Tibial nerve (tissue), 4 donors: ENCODE data around the gene FANCG. TPM values are rescaled to one million over a fixed set of nuclear protein-coding genes. Genes with fewer than 3 reads are reported as not detected.

Experiments
- DNase-seq, 2 donors: peaks; one replicate each; pipeline ENCODE4 v3.0.0-alpha.2; 2019; ENCODE audit warnings: low spot score in 2 of 2
- H3K27ac ChIP-seq, 4 donors: fragments of 200-600 bp; sonication (generic) in 3 of 4; one replicate each; pipeline ENCODE4 v1.5.1; 2017 to 2019; ENCODE audit warnings: mild to moderate bottlenecking in 1 of 4
- H3K27me3 ChIP-seq, 2 donors: fragments of 200-600 bp; sonication (generic) in 1 of 2; one replicate each; pipeline versions ENCODE4 v1.5.1 to v1.6.0; 2017 to 2019
- H3K36me3 ChIP-seq, 3 donors: fragments of 200-600 bp; sonication (generic); one replicate each; pipeline ENCODE4 v1.5.1; 2018 to 2019
- H3K4me1 ChIP-seq, 4 donors: fragments of 200-600 bp; sonication (generic) in 3 of 4; one replicate each; pipeline ENCODE4 v1.5.1; 2017 to 2019
- H3K4me3 ChIP-seq, 4 donors: fragments of 200-600 bp; sonication (generic) in 3 of 4; one replicate each; pipeline ENCODE4 v1.5.1; 2017 to 2019; ENCODE audit warnings: mild to moderate bottlenecking in 1 of 4, moderate library complexity in 1 of 4
- H3K9me3 ChIP-seq, 4 donors: fragments of 200-600 bp; sonication (generic) in 3 of 4; one replicate each; pipeline ENCODE4 v1.5.1; 2017 to 2019
- CTCF ChIP-seq, 5 experiments: fragments of 200-600 bp in 3 of 5; fragments of 450-650 bp in 2 of 5; sonication (generic) in 3 of 5; IDR thresholded peaks; one replicate each; pipeline ENCODE4 v1.5.1; 2016 to 2019; ENCODE audit warnings: antibody characterized with exemption in 5 of 5, mild to moderate bottlenecking in 3 of 5, moderate library complexity in 2 of 5
- EP300 ChIP-seq, 2 donors: sonication (generic); formaldehyde crosslinking; IDR thresholded peaks; one replicate each; pipeline ENCODE4 v1.6.1; 2017; ENCODE audit warnings: antibody characterized with exemption in 2 of 2, mild to moderate bottlenecking in 1 of 2
- POLR2A ChIP-seq, 2 donors: fragments of 450-650 bp; IDR thresholded peaks; one replicate each; pipeline ENCODE4 v1.6.1; 2017; ENCODE audit warnings: antibody characterized with exemption in 2 of 2, mild to moderate bottlenecking in 2 of 2, moderate library complexity in 2 of 2
- WGBS, 2 donors: methylation state at CpG; one replicate each; pipeline ENCODE4 v1.1.5; 2018; 5-methylcytosine and 5-hydroxymethylcytosine counted together
- total RNA-seq, 4 donors: library from RNA; depleted of rRNA; stranded (reverse); fragments of >200 nt; gene quantifications; one replicate each; pipeline ENCODE4 v1.1.0, GENCODE V29; 2016

The FANCG gene
- 10 to 100 TPM; 14.4 to 30.8 (median 20.8) TPM for total RNA-seq

- TF ChIP-seq EP300 (IDR thresholded peaks at IDR 0.05), result peak; percentile 37 to 84
- peak in 1 of 2 donors; percentile 47 for TF ChIP-seq POLR2A (IDR thresholded peaks at IDR 0.05)
- no peak for TF ChIP-seq CTCF (IDR thresholded peaks at IDR 0.05)
- Histone ChIP-seq H3K9me3 (no peaks in the 10 kb centered on the region), H3K36me3 (peaks cover 0 to 25% (median 0%) of the 10 kb centered on the region in 3 donors), H3K27me3 (no peaks in the 10 kb centered on the region), H3K4me3 (peak within 1 kb of the TSS; percentile 62 to 93 (median 76)), H3K4me1 (peaks cover 0 to 23% (median 11%) of the 10 kb centered on the region in 4 donors), H3K27ac (peak within 1 kb of the TSS; percentile 61 to 89 (median 70))
- WGBS, 2 donors, result 0 to 1% methylated on average over 42 to 55 of the region's 67 CpGs
- DNase-seq, result peak; percentile 69 to 79
Measured at GRCh38 chr9:35079426-35080341, at the start of gene FANCG. Gene FANCG (minus strand): TSS chr9:35079942. CDS start chr9:35079524, 418 bp downstream.

DNA sequence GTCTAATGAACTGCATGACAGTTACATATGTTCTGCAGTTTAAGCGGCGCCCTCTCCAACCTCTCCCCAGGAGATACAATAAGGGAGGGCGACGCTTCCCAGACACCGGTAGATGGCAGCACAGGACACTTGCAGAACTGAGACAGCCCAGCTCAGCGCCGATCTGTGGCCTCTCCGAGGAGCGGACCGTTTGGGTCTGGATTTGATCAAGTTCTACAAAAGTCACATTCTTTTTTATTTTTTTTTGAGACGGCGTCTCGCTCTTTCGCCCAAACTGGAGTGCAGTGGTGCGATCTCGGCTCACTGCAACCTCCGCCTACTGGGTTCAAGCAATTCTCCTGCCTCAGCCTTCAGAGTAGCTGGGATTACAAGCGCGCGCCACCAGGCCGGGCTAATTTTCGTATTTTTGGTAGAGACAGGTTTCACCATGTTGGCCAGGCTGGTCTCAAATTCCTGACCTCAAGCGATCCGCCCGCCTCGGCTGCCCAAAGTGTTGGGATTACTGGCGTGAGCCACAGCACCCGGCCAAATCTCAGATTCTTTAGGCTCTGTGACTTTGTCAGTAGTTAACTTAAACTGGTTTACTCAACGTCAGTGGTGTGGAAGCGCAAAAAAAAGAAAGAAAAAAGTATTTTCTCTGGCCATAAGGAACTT lies 37.3 kb upstream of the FANCG start:
- no peaks in the 10 kb centered on the region for H3K36me3 ChIP-seq
- DNase-seq, result peak; percentile 80 to 94
- no peaks in the 10 kb centered on the region for H3K27me3 ChIP-seq
- 7 to 11% methylated on average over 30 of the region's 30 CpGs for WGBS, 2 donors
- peak overlapping the region; percentile 34 to 66 (median 54) for H3K4me3 ChIP-seq
- H3K27ac ChIP-seq, result peak overlapping the region; percentile 89 to 95 (median 90)
- peaks cover 0 to 50% (median 34%) of the 10 kb centered on the region in 4 donors for H3K4me1 ChIP-seq
- H3K9me3 ChIP-seq, result no peaks in the 10 kb centered on the region
- TF ChIP-seq CTCF (IDR thresholded peaks at IDR 0.05), result peak; percentile 85 to 93 (median 91)
- no peak for TF ChIP-seq EP300 (IDR thresholded peaks at IDR 0.05)
- TF ChIP-seq POLR2A (IDR thresholded peaks at IDR 0.05), result no peak

GRCh38 chr9:35116539-35116897 lies 36.8 kb upstream of the FANCG start:
- Histone ChIP-seq H3K4me1 (peaks cover 0 to 55% (median 36%) of the 10 kb centered on the region in 4 donors), H3K4me3 (peak overlapping the region; percentile 34 to 66 (median 54)), H3K27me3 (no peaks in the 10 kb centered on the region), H3K9me3 (no peaks in the 10 kb centered on the region), H3K27ac (peak overlapping the region; percentile 89 to 95 (median 90)), H3K36me3 (no peaks in the 10 kb centered on the region)
- DNase-seq, result no peak
- WGBS, 2 donors, result 0 to 1% methylated on average over 12 of the region's 12 CpGs
- TF ChIP-seq POLR2A (IDR thresholded peaks at IDR 0.05), result no peak
- no peak for TF ChIP-seq EP300 (IDR thresholded peaks at IDR 0.05)
- TF ChIP-seq CTCF (IDR thresholded peaks at IDR 0.05), result no peak

DNA sequence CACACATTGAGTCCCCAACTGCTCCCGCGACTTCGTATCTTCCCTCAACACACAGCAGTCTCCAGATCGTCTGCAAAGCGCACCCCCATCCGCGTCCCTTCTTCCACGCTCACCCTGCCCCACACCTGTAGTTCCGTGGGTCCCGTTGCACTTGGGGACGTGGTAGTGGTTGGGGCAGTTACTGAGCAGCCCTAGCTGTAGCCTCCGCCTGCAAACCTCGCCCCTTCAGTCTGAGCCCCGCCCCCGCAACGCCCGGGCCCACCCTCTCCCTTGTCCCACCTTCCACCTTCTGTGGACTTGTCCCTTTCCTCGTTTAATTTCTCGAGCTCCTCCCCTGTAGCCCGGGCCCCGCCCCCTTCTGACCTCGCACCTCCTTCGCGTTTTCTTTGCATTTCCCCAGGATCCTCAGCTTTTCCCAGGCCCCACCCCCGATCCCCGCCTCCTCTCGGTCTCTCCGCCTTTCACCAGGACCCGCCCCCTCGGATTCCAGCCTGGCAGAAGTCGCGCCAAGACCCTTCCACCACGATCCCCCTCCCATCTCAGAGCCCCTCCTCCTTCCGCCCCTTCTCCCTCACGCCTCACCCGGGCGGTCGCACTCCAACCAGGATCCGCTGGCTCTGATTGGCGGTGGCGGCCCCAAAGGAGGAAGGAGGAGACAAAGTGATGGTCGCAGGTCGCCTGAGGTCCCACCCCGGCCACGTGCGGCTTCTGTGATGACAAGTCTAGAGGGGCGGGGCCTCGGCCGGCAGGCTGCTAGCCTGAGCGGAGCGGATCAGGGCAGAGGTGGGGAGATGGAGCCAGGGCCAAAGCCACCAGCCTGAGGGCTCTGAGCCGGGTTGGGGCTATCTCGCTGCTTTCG lies 36.2 kb upstream of the FANCG start, which contains the start of gene ATOSB:
ATOSB (minus strand) TSS at position 183 of the 859 bp plus-strand sequence. CDS start 7,588 bp downstream, outside the sequence.
- Histone ChIP-seq H3K9me3 (no peaks in the 10 kb centered on the region), H3K4me3 (peak within 1 kb of the TSS; percentile 34 to 66 (median 54)), H3K27ac (peak within 1 kb of the TSS; percentile 89 to 95 (median 90)), H3K27me3 (no peaks in the 10 kb centered on the region), H3K4me1 (peaks cover 0 to 57% (median 38%) of the 10 kb centered on the region in 4 donors), H3K36me3 (no peaks in the 10 kb centered on the region)
- 1% methylated on average over 49 to 54 of the region's 54 CpGs for WGBS, 2 donors
- peak; percentile 93 to 94 for DNase-seq
- TF ChIP-seq CTCF (IDR thresholded peaks at IDR 0.05) (no peak), POLR2A (IDR thresholded peaks at IDR 0.05) (peak; percentile 26 to 53), EP300 (IDR thresholded peaks at IDR 0.05) (peak in 1 of 2 donors; percentile 66)
